Progenitor cell of endocrine pancreas (in vitro differentiated cells): ENCODE data around the gene ZNF672. TPM values are rescaled to one million over a fixed set of nuclear protein-coding genes. Genes with fewer than 3 reads are reported as not detected.

Experiments used
- DNase-seq: peaks from one replicate; pipeline ENCODE4 v3.0.0; 2021; ENCODE audit warnings: low spot score; ENCODE audit not compliant: unreplicated experiment
- H3K27ac Mint-ChIP-seq: 2 replicates; pipeline ENCODE4 v1.8.0; 2021; ENCODE audit warnings: mild to moderate bottlenecking, moderate library complexity, mixed read lengths
- H3K27me3 Mint-ChIP-seq: 2 replicates; pipeline ENCODE4 v1.8.0; 2021; ENCODE audit warnings: mixed read lengths
- H3K36me3 Mint-ChIP-seq: 2 replicates; pipeline ENCODE4 v1.8.0; 2022; ENCODE audit warnings: mixed read lengths; ENCODE audit not compliant: insufficient read depth
- H3K4me1 Mint-ChIP-seq: 2 replicates; pipeline ENCODE4 v1.8.0; 2021; ENCODE audit warnings: low read depth, mixed read lengths
- H3K4me3 Mint-ChIP-seq: 2 replicates; pipeline ENCODE4 v1.8.0; 2021; ENCODE audit warnings: low read depth, mild to moderate bottlenecking, moderate library complexity, mixed read lengths
- H3K9me3 Mint-ChIP-seq: 2 replicates; pipeline ENCODE4 v1.8.0; 2021; ENCODE audit warnings: low read depth, mixed read lengths
- CTCF ChIP-seq: fragments of 200-600 bp; sonication (generic); IDR thresholded peaks from one replicate; pipeline ENCODE4 v1.5.0; 2021; ENCODE audit warnings: antibody characterized with exemption, mild to moderate bottlenecking; ENCODE audit not compliant: unreplicated experiment
- total RNA-seq: library from RNA; stranded (reverse); gene quantifications from 2 replicates; pipeline ENCODE4 v1.2.1, GENCODE V29; 2021

Gene ZNF672
- total RNA-seq, 1 donor from 2014 or later, result 37.2 TPM

- Mint-ChIP-seq H3K9me3 (no peaks in the 10 kb centered on the region), H3K36me3 (no peaks in the 10 kb centered on the region), H3K4me3 (no peak overlapping the region)
Observed at GRCh38 chr1:248831842-248832241, 6.2 kb upstream of the ZNF672 start.

GRCh38 chr1:248834343-248834940 lies 3.6 kb upstream of the ZNF672 start:
- no peak for DNase-seq
- H3K36me3 Mint-ChIP-seq, result no peaks in the 10 kb centered on the region
- no peak for TF ChIP-seq CTCF

More at GRCh38 chr1:248831842-248832241, 6.2 kb upstream of the ZNF672 start:
- H3K27me3 Mint-ChIP-seq, result peaks cover 5% of the 10 kb centered on the region
- H3K4me1 Mint-ChIP-seq, result peaks cover 2% of the 10 kb centered on the region
- no peak for DNase-seq
- TF ChIP-seq CTCF, result no peak
- H3K27ac Mint-ChIP-seq, result no peak overlapping the region

GRCh38 chr1:248837045-248837780 lies 811 bp upstream of the ZNF672 start:
- no peak for TF ChIP-seq CTCF
- no peaks in the 10 kb centered on the region for H3K36me3 Mint-ChIP-seq
- no peak for DNase-seq
- peaks cover 7% of the 10 kb centered on the region for H3K4me1 Mint-ChIP-seq
- H3K27me3 Mint-ChIP-seq, result peaks cover 5% of the 10 kb centered on the region
- no peak overlapping the region for H3K4me3 Mint-ChIP-seq
- H3K9me3 Mint-ChIP-seq, result no peaks in the 10 kb centered on the region
- H3K27ac Mint-ChIP-seq, result no peak overlapping the region

More at GRCh38 chr1:248834343-248834940, 3.6 kb upstream of the ZNF672 start:
- Mint-ChIP-seq H3K27ac (no peak overlapping the region), H3K4me3 (no peak overlapping the region), H3K9me3 (no peaks in the 10 kb centered on the region), H3K27me3 (peaks cover 5% of the 10 kb centered on the region), H3K4me1 (peaks cover 3% of the 10 kb centered on the region)

GRCh38 chr1:248838357-248839167 lies 538 bp downstream of the ZNF672 start:
- H3K9me3 Mint-ChIP-seq, result no peaks in the 10 kb centered on the region
- DNase-seq, result peak; percentile 89
- H3K27ac Mint-ChIP-seq, result peak overlapping the region; percentile 99
- peaks cover 3% of the 10 kb centered on the region for H3K27me3 Mint-ChIP-seq
- no peak overlapping the region for H3K4me3 Mint-ChIP-seq
- H3K36me3 Mint-ChIP-seq, result no peaks in the 10 kb centered on the region
- no peak for TF ChIP-seq CTCF
- peaks cover 10% of the 10 kb centered on the region for H3K4me1 Mint-ChIP-seq

- no peaks in the 10 kb centered on the region for H3K36me3 Mint-ChIP-seq
- no peak overlapping the region for H3K4me3 Mint-ChIP-seq
- no peaks in the 10 kb centered on the region for H3K9me3 Mint-ChIP-seq
- peaks cover 10% of the 10 kb centered on the region for H3K4me1 Mint-ChIP-seq
- DNase-seq, result no peak
- no peak for TF ChIP-seq CTCF
- peak overlapping the region; percentile 99 for H3K27ac Mint-ChIP-seq
- H3K27me3 Mint-ChIP-seq, result no peaks in the 10 kb centered on the region
Observed at GRCh38 chr1:248839168-248839555, 1.1 kb downstream of the ZNF672 start.
